GM12878 (cell line): ENCODE results near the gene MTMR3.

ENCODE experiments used
- ASH2L ChIP-seq: fragments of 300-600, 200-600 bp; sonication (generic); IDR thresholded peaks from 2 replicates; pipeline ENCODE4 v1.6.1; 2017; ENCODE audit warnings: low read depth, mild to moderate bottlenecking, borderline replicate concordance
- ATF3 ChIP-seq: IDR thresholded peaks from 2 replicates; pipeline ENCODE4 v1.6.1; 2011; ENCODE audit warnings: low read depth, mild to moderate bottlenecking, low read length, moderate library complexity, borderline replicate concordance; ENCODE audit errors: extremely low read depth
- CBFB ChIP-seq: IDR thresholded peaks from 2 replicates; pipeline ENCODE4 v1.6.1; 2016; ENCODE audit warnings: antibody characterized with exemption, low read depth
- CEBPB ChIP-seq, 2 experiments: fragments of 150-350 bp in 1 of 2; IDR thresholded peaks; 2 replicates each; pipeline ENCODE4 v1.6.1; 2012 to 2014; ENCODE audit warnings: low read depth in 2 of 2, low read length in 2 of 2, borderline replicate concordance in 1 of 2, inconsistent platforms in 1 of 2
- CTCF ChIP-seq, 3 experiments: IDR thresholded peaks in 2 of 3; conservative IDR thresholded peaks in 1 of 3; 2 replicates each; pipeline ENCODE4 v1.5.1; 2011; ENCODE audit warnings: low read depth in 3 of 3, low read length in 3 of 3, mild to moderate bottlenecking in 3 of 3, control low read depth in 2 of 3, moderate library complexity in 2 of 3, inconsistent platforms in 1 of 3, mixed read lengths in 1 of 3; ENCODE audit not compliant: control insufficient read depth in 2 of 3, insufficient read depth in 1 of 3; ENCODE audit errors: extremely low read depth in 1 of 3
- FOXK2 ChIP-seq: fragments of 450-650 bp; IDR thresholded peaks from 2 replicates; pipeline ENCODE4 v1.6.1; 2017; ENCODE audit warnings: mild to moderate bottlenecking, moderate library complexity
- MEF2A ChIP-seq: IDR thresholded peaks from 2 replicates; pipeline ENCODE4 v1.6.1; 2011; ENCODE audit warnings: low read depth, mild to moderate bottlenecking, low read length, moderate library complexity; ENCODE audit not compliant: insufficient read depth
- NRF1 ChIP-seq: conservative IDR thresholded peaks from 2 replicates; pipeline ENCODE4 v1.6.1; 2011; ENCODE audit warnings: mild to moderate bottlenecking, low read depth, low read length, improper control_type of control experiment
- POLR2AphosphoS5 ChIP-seq: IDR thresholded peaks from 2 replicates; pipeline ENCODE4 v1.6.1; 2011; ENCODE audit warnings: mild to moderate bottlenecking, low read length, inconsistent platforms
- RAD21 ChIP-seq: IDR thresholded peaks from 2 replicates; pipeline ENCODE4 v1.6.1; 2011; ENCODE audit warnings: mild to moderate bottlenecking, low read depth, low read length, moderate library complexity; ENCODE audit not compliant: insufficient read depth
- TCF7 ChIP-seq: IDR thresholded peaks from 2 replicates; pipeline ENCODE4 v1.6.1; 2014; ENCODE audit warnings: antibody characterized with exemption, borderline replicate concordance
- ZNF207 ChIP-seq: fragments of 450-650 bp; IDR thresholded peaks from 2 replicates; pipeline ENCODE4 v1.6.1; 2014; ENCODE audit warnings: antibody characterized with exemption, mild to moderate bottlenecking, borderline replicate concordance
- ZNF274 ChIP-seq: IDR thresholded peaks from one replicate; pipeline ENCODE4 v1.8.0; 2011; ENCODE audit not compliant: insufficient read length, insufficient read depth

GRCh38 chr22:29975494-29975893 lies 92.5 kb downstream of the MTMR3 start:
- TF ChIP-seq ATF3: no peak
- no peak for TF ChIP-seq TCF7
- no peak for TF ChIP-seq ZNF207
- no peak for TF ChIP-seq MEF2A
- no peak for TF ChIP-seq POLR2AphosphoS5
- TF ChIP-seq ASH2L: no peak
- no peak for TF ChIP-seq RAD21
- TF ChIP-seq FOXK2: no peak
- TF ChIP-seq CBFB: no peak
- TF ChIP-seq CTCF (IDR thresholded peaks at IDR 0.05 in 2 of 3, conservative IDR thresholded peaks at IDR 0.05 in 1 of 3; ENCODE audit: control insufficient read depth in 2 of 3, extremely low read depth in 1 of 3, insufficient read depth in 1 of 3, low read depth in 3 of 3, low read length in 3 of 3): no peak
- TF ChIP-seq CEBPB (IDR thresholded peaks at IDR 0.05; ENCODE audit: borderline replicate concordance in 1 of 2, low read depth in 2 of 2, low read length in 2 of 2): no peak
- TF ChIP-seq NRF1: no peak
- no peak for TF ChIP-seq ZNF274
